Heart left ventricle (tissue), 13 donors: Measurements from ENCODE around the gene ICAM2.

ENCODE experiments used
- POLR2A ChIP-seq, 2 donors: fragments of 450-650 bp; IDR thresholded peaks; one replicate each; pipeline ENCODE4 v1.6.1; 2017; ENCODE audit warnings: antibody characterized with exemption in 2 of 2, mild to moderate bottlenecking in 2 of 2, moderate library complexity in 2 of 2
- TF ChIP-seq, protein P1 (sequence below), 12 donors: fragments of 200-600 bp; sonication (generic) in 4 of 12; IDR thresholded peaks; one replicate each; pipeline versions ENCODE4 v1.5.0 to v1.8.0; 2018 to 2022; ENCODE audit warnings: antibody characterized with exemption in 12 of 12, mild to moderate bottlenecking in 5 of 12
- donor health status: ischemic (EF 13 %, LVEDD 7.1; RV severe dilation, severe dysfunction).
- donor health status: DM: no; HTN: yes; CAD: no.
- donor health status: DM: no; HTN: no; CAD: no.
- donor health status: ischemic (EF 25% LVEDD 6.9; RV normal size, moderate dysfunction).
- donor health status: ischemic (EF 25% LVEDD 5.7; RV mildly dilated, moderate dysfunction).
- donor health status: ischemic (EF 35%, LVEDD 5.7; RV mildly dilated, moderate dysfunction).
- donor health status: nonischemic (EF 11% LVEDD 7.7; RV severe dilation, severe dysfunction).
- donor health status: DM: yes; HTN: yes; CAD: no.
- donor health status: PGD.
- donor health status: ischemic (EF 29% LVEDD 5.4; RV normal size, mild dysfunction).
- donor health status: nonischemic (EF 23%, LVEDD 6.1; RV moderate dilation, normal function).

DNA sequence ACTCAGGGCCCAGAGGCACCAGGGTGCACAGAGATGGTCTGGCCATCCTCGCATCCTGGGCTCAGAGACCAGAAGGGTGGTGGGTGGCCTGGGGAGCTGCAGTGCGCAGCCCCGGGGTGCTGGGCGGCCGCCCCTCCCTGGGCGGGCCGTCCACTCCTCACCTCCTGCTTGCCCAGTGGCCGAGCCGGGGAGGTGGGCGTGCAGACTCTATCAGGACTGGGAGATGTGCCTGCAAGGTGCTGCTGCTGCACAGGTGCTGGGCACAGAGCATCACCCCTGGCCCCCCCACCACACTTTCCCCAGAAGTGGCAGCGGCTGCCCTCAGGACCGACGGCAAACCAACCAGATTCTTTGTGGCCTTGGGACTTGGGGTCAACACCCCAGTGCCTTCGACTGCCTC lies 47.6 kb downstream of the ICAM2 start, which contains the start of gene SCN4A:
- TF ChIP-seq, protein P1, sequence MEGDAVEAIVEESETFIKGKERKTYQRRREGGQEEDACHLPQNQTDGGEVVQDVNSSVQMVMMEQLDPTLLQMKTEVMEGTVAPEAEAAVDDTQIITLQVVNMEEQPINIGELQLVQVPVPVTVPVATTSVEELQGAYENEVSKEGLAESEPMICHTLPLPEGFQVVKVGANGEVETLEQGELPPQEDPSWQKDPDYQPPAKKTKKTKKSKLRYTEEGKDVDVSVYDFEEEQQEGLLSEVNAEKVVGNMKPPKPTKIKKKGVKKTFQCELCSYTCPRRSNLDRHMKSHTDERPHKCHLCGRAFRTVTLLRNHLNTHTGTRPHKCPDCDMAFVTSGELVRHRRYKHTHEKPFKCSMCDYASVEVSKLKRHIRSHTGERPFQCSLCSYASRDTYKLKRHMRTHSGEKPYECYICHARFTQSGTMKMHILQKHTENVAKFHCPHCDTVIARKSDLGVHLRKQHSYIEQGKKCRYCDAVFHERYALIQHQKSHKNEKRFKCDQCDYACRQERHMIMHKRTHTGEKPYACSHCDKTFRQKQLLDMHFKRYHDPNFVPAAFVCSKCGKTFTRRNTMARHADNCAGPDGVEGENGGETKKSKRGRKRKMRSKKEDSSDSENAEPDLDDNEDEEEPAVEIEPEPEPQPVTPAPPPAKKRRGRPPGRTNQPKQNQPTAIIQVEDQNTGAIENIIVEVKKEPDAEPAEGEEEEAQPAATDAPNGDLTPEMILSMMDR (IDR thresholded peaks at IDR 0.05), result no peak
- TF ChIP-seq POLR2A (IDR thresholded peaks at IDR 0.05), result no peak
